Measurements from ENCODE around the gene NLRP13. TPM values are rescaled to one million over a fixed set of nuclear protein-coding genes. Genes with fewer than 3 reads are reported as not detected.
"Not testable (repeated sequence)": the region's sequence is repeated elsewhere in the genome, so short reads cannot be mapped to it uniquely, and the experiment has no call there.

The NLRP13 gene, protein sequence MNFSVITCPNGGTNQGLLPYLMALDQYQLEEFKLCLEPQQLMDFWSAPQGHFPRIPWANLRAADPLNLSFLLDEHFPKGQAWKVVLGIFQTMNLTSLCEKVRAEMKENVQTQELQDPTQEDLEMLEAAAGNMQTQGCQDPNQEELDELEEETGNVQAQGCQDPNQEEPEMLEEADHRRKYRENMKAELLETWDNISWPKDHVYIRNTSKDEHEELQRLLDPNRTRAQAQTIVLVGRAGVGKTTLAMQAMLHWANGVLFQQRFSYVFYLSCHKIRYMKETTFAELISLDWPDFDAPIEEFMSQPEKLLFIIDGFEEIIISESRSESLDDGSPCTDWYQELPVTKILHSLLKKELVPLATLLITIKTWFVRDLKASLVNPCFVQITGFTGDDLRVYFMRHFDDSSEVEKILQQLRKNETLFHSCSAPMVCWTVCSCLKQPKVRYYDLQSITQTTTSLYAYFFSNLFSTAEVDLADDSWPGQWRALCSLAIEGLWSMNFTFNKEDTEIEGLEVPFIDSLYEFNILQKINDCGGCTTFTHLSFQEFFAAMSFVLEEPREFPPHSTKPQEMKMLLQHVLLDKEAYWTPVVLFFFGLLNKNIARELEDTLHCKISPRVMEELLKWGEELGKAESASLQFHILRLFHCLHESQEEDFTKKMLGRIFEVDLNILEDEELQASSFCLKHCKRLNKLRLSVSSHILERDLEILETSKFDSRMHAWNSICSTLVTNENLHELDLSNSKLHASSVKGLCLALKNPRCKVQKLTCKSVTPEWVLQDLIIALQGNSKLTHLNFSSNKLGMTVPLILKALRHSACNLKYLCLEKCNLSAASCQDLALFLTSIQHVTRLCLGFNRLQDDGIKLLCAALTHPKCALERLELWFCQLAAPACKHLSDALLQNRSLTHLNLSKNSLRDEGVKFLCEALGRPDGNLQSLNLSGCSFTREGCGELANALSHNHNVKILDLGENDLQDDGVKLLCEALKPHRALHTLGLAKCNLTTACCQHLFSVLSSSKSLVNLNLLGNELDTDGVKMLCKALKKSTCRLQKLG
- not detected in 2 replicates for total RNA-seq (2014; rRNA removed; shearing (Covaris generic))

DNA sequence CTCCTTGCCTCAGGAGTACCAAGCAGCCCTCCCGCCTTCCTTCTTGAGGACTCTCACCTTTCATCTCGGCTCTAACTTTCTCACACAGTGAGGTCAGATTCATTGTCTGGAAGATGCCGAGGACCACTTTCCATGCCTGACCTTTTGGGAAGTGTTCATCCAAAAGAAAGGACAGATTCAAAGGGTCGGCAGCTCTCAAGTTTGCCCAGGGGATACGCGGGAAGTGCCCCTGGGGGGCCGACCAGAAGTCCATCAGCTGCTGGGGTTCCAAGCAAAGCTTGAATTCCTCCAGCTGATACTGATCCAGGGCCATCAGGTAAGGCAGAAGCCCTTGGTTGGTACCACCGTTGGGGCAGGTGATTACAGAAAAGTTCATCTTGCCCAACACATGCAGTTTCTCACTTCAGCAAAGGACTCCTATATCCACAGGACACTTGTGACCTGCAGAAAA, at the start of gene NLRP13:
Gene NLRP13, minus strand, starts transcription at position 401 of the 451 bp plus-strand sequence. Its CDS starts 25 bp downstream, at position 376.
- DNase-seq, result no peak
- Histone ChIP-seq H3K36me3 (replicated peaks; ENCODE audit: control insufficient read depth, insufficient read depth, low read length) (no peaks in the 10 kb centered on the region), H3K4me3 (ENCODE audit: insufficient read depth, low read depth, low read length) (no peak within 1 kb of the TSS), H3K27me3 (ENCODE audit: control insufficient read depth, insufficient read depth, low read length) (no peaks in the 10 kb centered on the region)

DNA sequence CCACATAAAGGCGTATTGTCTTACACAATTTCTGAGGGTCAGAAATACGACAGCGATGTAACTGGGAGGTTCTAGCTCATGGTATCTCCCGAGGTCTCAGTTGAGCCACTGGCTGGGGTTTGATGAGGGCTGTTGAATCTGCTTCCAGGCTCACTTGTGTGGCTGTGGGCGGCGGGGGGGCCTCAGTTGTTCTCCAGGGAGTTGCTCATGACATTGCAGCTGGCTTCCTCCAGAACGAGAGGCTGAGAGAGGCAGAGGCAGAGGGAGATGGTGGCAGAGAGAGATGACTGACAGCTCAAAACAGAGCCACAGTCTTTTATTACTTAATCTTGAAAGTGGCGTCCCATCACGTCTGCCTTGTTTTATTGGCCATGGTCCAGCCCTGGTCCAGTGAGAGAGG, 48.3 kb upstream of the NLRP13 start:
- Histone ChIP-seq H3K27me3 (ENCODE audit: control insufficient read depth, insufficient read depth, low read length) (no peaks in the 10 kb centered on the region), H3K36me3 (replicated peaks; ENCODE audit: control insufficient read depth, insufficient read depth, low read length) (no peaks in the 10 kb centered on the region), H3K4me3 (ENCODE audit: insufficient read depth, low read depth, low read length) (no peak overlapping the region)
- DNase-seq, result no peak

DNA sequence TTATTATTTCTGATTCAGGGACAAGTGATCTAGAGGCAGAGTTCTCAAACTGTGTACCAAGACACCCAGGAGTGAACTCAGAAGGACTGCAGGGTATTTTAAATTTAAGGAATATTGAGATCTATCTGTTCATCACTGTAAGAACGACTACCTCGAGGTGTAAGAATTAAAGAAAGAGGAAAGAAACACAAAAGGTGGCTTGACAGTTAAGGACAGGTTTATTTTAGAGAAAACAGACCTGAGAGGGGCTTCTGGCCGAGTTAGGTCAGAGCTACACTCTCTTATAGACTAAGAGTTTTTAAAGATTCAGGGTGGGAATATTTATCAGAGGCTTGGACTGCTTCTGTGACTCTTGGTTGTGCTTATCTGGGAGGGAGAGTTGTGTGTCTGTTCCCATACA, 41.8 kb upstream of the NLRP13 start:
- H3K27me3 ChIP-seq (ENCODE audit: control insufficient read depth, insufficient read depth, low read length), result no peaks in the 10 kb centered on the region
- no peak for DNase-seq

DNA sequence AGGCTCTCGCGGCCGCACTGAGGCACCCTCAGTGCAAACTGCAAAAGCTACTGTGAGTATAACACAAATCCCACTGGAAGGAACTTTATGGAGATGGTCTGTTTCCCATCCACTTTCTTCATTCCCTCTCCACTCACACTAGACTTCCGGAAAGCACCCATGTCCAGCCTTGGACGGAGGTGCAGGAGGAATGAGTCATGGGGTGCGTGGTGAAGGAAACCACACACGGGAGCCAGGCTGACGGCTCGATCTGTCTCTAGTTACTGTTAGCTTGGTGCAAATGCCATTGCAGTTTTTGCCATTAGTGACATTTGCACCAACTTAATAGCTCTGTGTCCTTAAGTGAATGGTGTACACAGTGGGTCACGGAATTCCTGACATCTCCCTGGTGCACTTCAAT, 30.1 kb upstream of the NLRP13 start:
- Histone ChIP-seq H3K27me3 (ENCODE audit: control insufficient read depth, insufficient read depth, low read length) (no peaks in the 10 kb centered on the region), H3K4me3 (ENCODE audit: insufficient read depth, low read depth, low read length) (no peak overlapping the region), H3K36me3 (replicated peaks; ENCODE audit: control insufficient read depth, insufficient read depth, low read length) (no peaks in the 10 kb centered on the region)
- DNase-seq, result no peak

More for the DNA sequence above, 41.8 kb upstream of the NLRP13 start:
- Histone ChIP-seq H3K36me3 (replicated peaks; ENCODE audit: control insufficient read depth, insufficient read depth, low read length) (no peaks in the 10 kb centered on the region), H3K4me3 (ENCODE audit: insufficient read depth, low read depth, low read length) (no peak overlapping the region)

DNA sequence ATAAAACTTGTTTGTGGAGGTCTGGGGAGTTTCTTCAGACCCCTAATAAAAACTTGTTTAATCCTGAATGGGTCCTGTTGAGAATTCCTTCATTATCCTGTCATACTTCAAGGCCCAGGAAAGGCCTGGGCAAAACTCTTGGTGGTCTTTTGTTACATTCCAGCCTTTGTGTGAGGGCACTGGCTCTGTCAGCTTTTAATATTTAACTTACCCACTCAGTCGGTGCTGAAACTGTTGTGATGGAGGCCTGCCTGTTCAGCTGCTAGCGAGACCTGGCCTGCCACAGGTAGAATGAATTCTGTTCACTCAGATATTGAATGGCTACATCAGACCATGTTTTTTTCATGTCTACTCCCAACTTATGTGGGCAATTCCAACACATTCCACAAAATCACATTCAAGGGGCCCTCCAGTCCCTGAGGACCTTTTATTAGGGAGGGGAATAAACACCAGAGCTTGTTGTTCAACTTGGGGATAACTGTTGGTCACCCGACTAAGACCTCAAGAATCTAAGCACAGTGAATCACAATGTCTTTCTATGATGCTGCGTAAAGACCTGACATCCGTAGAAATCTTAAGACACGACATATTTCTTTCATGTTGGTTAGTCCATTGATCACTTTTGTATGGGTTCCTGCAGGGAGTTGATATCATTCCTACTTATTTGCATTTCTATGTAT, 28.0 kb upstream of the NLRP13 start:
- Histone ChIP-seq H3K4me3 (ENCODE audit: insufficient read depth, low read depth, low read length) (no peak overlapping the region), H3K27me3 (ENCODE audit: control insufficient read depth, insufficient read depth, low read length) (no peaks in the 10 kb centered on the region), H3K36me3 (replicated peaks; ENCODE audit: control insufficient read depth, insufficient read depth, low read length) (no peaks in the 10 kb centered on the region)
- no peak for DNase-seq

DNA sequence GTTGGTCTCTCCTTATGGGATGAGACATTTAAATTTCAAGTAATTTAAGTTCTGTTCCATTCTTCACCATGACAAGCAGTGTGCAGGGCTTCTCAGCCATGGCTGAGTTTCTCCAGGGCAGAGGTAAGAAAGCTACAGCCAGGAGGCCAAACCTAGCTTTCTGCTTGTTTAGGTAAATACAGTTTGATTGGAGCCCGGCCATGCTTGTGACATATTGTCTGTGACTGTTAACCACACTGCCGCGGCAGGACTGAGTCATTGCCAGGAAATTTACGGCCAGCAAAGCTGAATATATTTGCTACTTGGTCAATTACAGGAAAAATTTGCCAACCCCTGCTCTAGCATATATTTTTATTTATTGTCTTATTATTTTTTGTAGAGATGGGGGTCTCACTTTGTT, 26.2 kb upstream of the NLRP13 start:
- H3K36me3 ChIP-seq (replicated peaks; ENCODE audit: control insufficient read depth, insufficient read depth, low read length), result no peaks in the 10 kb centered on the region
- DNase-seq, result no peak
- no peaks in the 10 kb centered on the region for H3K27me3 ChIP-seq (ENCODE audit: control insufficient read depth, insufficient read depth, low read length)
- no peak overlapping the region for H3K4me3 ChIP-seq (ENCODE audit: insufficient read depth, low read depth, low read length)

DNA sequence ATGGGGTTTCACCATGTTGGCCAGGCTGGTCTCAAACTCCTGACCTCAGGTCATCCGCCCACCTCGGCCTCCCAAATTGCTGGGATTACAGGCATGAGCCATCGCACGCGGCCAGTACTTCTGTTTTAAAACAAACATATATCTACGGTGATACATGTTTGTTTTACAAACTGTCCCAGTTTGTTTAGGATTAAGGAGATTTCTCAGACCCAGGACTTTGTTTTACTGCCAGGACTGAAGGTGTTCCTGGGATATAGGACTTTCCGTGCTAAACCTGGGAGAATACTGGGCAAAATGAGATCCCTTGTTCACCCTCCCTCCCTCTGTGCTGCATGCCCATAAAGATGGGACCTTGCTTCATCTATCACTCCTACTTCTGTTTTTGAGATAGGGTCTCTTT, 24.3 kb upstream of the NLRP13 start:
- H3K27me3 ChIP-seq (ENCODE audit: control insufficient read depth, insufficient read depth, low read length), result no peaks in the 10 kb centered on the region
- H3K4me3 ChIP-seq (ENCODE audit: insufficient read depth, low read depth, low read length), result no peak overlapping the region
- H3K36me3 ChIP-seq (replicated peaks; ENCODE audit: control insufficient read depth, insufficient read depth, low read length), result no peaks in the 10 kb centered on the region
- DNase-seq, result no peak

DNA sequence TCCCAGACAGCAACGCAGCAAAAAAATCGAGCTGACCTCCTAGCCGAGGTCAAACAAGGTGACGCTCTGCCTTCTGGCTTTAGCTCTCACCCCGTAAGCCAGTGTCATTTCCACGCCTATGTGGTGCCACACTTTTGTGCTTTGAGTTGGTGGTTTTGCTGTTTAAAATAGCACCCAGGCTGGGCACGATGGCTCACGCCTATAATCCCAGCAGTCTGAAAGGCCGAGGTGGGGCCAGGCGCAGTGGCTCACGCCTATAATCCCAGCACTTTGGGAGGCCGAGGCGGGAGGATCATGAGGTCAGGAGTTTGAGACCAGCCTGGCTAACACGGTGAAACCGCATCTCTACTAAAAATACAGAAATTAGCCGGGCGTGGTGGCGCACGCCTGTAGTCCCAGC, 18.4 kb upstream of the NLRP13 start:
- H3K27me3 ChIP-seq (ENCODE audit: control insufficient read depth, insufficient read depth, low read length); H3K36me3 ChIP-seq (replicated peaks; ENCODE audit: control insufficient read depth, insufficient read depth, low read length); DNase-seq; H3K4me3 ChIP-seq (ENCODE audit: insufficient read depth, low read depth, low read length): not testable (repeated sequence)

DNA sequence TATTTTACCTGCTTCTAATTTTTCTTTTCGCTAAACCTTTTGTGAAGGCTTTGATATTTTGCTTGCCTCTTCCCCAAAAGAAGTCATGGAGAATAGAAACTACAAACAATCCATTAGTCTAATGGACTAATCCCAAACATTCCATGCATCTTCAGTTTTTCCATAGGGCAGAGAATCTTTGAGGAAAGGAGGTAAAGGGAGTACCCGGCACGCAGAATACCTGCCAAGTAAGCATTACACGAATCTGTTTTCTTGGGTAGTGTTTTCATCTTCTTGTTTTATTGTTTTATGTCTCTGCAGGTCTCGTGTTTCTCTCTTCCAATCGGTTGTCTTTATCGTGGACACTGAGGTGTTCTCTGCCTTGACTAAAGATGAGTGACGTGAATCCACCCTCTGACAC, 15.4 kb upstream of the NLRP13 start, which contains the start of gene NLRP8:
Gene NLRP8, plus strand, starts transcription at position 301 of the 400 bp plus-strand sequence.
- Histone ChIP-seq H3K36me3 (replicated peaks; ENCODE audit: control insufficient read depth, insufficient read depth, low read length) (no peaks in the 10 kb centered on the region), H3K27me3 (ENCODE audit: control insufficient read depth, insufficient read depth, low read length) (no peaks in the 10 kb centered on the region), H3K4me3 (ENCODE audit: insufficient read depth, low read depth, low read length) (no peak within 1 kb of the TSS)
- no peak for DNase-seq

DNA sequence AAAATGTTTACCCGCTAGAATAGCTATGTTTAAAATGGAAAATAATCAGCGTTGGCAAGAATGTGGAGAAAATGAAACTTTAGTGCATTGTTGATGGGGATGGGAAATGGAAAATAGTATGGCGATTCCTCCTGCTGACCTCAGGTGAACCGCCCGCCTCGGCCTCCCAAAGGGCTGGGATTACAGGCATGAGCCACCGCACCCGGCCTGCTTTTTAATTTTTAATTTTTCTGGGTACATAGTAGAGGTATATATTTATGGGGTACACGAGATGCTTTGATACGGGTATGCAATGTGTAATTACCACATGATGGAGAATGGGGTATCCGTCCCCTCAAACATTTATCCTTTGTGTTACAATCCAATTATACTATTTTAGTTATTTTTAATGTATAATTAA, 8.2 kb upstream of the NLRP13 start:
- no peaks in the 10 kb centered on the region for H3K27me3 ChIP-seq (ENCODE audit: control insufficient read depth, insufficient read depth, low read length)
- DNase-seq, result no peak
- no peak overlapping the region for H3K4me3 ChIP-seq (ENCODE audit: insufficient read depth, low read depth, low read length)
- H3K36me3 ChIP-seq (replicated peaks; ENCODE audit: control insufficient read depth, insufficient read depth, low read length), result no peaks in the 10 kb centered on the region

DNA sequence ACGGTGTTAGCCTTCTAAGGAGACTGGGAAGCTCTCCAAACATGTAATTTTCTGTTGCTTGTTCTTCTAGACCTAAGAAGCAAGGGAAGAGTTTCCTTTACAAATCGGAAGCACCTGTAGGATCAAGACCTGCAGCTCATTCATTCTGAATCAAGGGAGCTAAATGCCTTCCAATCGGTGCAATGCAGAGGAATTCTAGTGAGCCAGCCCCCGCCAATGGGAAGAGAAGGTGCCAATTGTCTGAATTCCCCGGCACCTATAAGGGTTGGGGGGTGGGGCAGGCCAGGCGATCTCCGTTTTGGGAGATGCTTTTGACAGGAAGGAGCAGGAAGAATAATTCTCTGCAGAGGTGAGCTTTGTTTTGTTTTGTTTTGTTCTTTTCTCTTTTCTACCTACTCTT, 7.1 kb upstream of the NLRP13 start:
- H3K36me3 ChIP-seq (replicated peaks; ENCODE audit: control insufficient read depth, insufficient read depth, low read length), result no peaks in the 10 kb centered on the region
- no peak overlapping the region for H3K4me3 ChIP-seq (ENCODE audit: insufficient read depth, low read depth, low read length)
- no peak for DNase-seq
- H3K27me3 ChIP-seq (ENCODE audit: control insufficient read depth, insufficient read depth, low read length), result no peaks in the 10 kb centered on the region

DNA sequence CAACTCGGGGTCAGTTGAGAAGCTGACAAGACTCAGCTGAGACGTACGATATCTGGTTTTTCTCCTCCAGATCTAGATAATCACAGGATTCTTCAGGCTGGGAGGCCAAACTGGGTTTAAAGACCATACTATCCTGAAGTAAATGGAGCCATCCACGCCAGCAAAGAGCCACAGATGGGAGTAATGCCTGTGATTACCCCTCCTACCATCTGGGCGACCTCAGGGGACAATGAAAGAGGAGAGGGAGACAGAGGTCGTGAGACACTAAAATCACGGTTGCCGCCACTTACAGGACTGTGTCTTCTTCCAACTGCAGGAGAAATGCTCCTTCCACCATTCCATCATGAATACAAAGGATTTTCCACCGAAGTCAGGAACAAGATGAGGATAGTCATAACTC, 3.1 kb upstream of the NLRP13 start:
- DNase-seq, result no peak
- H3K36me3 ChIP-seq (replicated peaks; ENCODE audit: control insufficient read depth, insufficient read depth, low read length), result no peaks in the 10 kb centered on the region
- H3K27me3 ChIP-seq (ENCODE audit: control insufficient read depth, insufficient read depth, low read length), result no peaks in the 10 kb centered on the region
- no peak overlapping the region for H3K4me3 ChIP-seq (ENCODE audit: insufficient read depth, low read depth, low read length)

DNA sequence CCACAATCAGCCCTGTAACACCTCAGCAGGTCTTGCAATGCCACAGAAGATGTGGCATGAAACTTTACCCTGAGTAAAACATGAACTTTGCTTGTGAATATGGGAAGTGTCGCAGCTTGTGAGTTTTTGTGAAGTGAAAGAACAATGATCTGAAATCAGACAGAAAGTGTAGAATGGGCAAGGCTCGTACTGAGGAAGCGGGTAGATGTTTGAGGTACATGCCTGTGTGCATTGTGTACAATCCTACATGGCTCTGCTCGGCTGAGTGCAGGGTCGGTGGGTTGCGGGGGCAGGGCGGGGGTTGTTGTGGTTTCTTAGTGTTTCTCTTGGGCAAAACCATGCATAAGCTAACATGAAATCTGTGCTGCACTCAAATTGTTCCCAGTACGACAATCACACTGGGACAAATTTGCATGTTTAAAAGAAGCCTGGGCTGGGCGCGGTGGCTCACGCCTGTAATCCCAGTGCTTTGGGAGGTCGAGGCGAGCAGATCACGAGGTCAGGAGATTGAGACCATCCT, 1.1 kb downstream of the NLRP13 start:
- no peak for DNase-seq
- no peaks in the 10 kb centered on the region for H3K36me3 ChIP-seq (replicated peaks; ENCODE audit: control insufficient read depth, insufficient read depth, low read length)
- H3K4me3 ChIP-seq (ENCODE audit: insufficient read depth, low read depth, low read length), result no peak overlapping the region
- no peaks in the 10 kb centered on the region for H3K27me3 ChIP-seq (ENCODE audit: control insufficient read depth, insufficient read depth, low read length)

DNA sequence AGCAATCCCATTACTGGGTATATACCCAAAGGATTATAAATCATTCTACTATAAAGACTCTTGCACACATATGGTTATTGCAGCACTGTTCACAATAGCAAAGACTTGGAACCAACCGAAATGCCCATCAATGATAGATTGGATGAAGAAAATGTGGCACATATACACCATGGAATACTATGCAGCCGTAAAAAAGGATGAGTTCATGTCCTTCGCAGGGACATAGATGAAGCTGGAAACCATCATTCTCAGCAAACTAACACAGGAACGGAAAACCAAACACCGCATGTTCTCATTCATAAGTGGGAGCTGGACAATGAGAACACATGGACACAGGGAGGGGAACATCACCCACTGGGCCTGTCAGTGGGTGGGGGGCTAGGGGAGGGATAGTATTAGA, 2.9 kb downstream of the NLRP13 start:
- not testable (repeated sequence) for H3K27me3 ChIP-seq (ENCODE audit: control insufficient read depth, insufficient read depth, low read length); H3K4me3 ChIP-seq (ENCODE audit: insufficient read depth, low read depth, low read length); H3K36me3 ChIP-seq (replicated peaks; ENCODE audit: control insufficient read depth, insufficient read depth, low read length); DNase-seq

Measured in H7 (cell line).